Neural progenitor cell (in vitro differentiated cells): Measurements from ENCODE around the gene ABCC1.
"Not testable (repeated sequence)": the region's sequence is repeated elsewhere in the genome, so short reads cannot be mapped to it uniquely, and the experiment has no call there.

Experiments
- CTCF ChIP-seq: fragments of 200-600 bp; sonication (generic); IDR thresholded peaks from 2 replicates; pipeline ENCODE4 v1.5.1; 2017; ENCODE audit warnings: antibody characterized with exemption, mild to moderate bottlenecking
- EZH2 ChIP-seq: fragments of 200-600 bp; sonication (generic); IDR thresholded peaks from 2 replicates; pipeline ENCODE4 v1.6.1; 2017; ENCODE audit warnings: antibody characterized with exemption, mild to moderate bottlenecking, moderate library complexity

- not testable (repeated sequence) for TF ChIP-seq CTCF, EZH2
These were observed 232.3 kb downstream of the ABCC1 start for GRCh38 chr16:16181748-16182147.
